H9 (cell line): ENCODE measurements around the gene MRPS33. TPM values are rescaled to one million over a fixed set of nuclear protein-coding genes. Genes with fewer than 3 reads are reported as not detected.

Source experiments
- DNase-seq: peaks from one replicate; pipeline ENCODE4 v3.0.0-alpha.2; 2017
- H2AFZ ChIP-seq: one replicate; pipeline ENCODE4 v1.6.1; 2013; ENCODE audit warnings: mild to moderate bottlenecking, low read length, control low read depth, moderate library complexity
- H2AK5ac ChIP-seq: 2 replicates; pipeline ENCODE4 v1.6.1; 2013; ENCODE audit warnings: low read length, control low read depth, mixed read lengths; ENCODE audit not compliant: insufficient read length
- H2BK120ac ChIP-seq: one replicate; pipeline ENCODE4 v1.6.1; 2013; ENCODE audit warnings: low read depth, mild to moderate bottlenecking, low read length, control low read depth, inconsistent platforms; ENCODE audit not compliant: poor library complexity, severe bottlenecking
- H2BK12ac ChIP-seq: 2 replicates; pipeline ENCODE4 v1.6.1; 2013; ENCODE audit warnings: low read length, control low read depth, mixed read lengths, low read depth; ENCODE audit not compliant: insufficient read length
- H2BK15ac ChIP-seq: 2 replicates; pipeline ENCODE4 v1.6.1; 2013; ENCODE audit warnings: low read depth, low read length, control low read depth
- H2BK20ac ChIP-seq: one replicate; pipeline ENCODE4 v1.6.1; 2013; ENCODE audit warnings: low read depth, mild to moderate bottlenecking, low read length, control low read depth, inconsistent platforms; ENCODE audit not compliant: poor library complexity, severe bottlenecking
- H2BK5ac ChIP-seq: 2 replicates; pipeline ENCODE4 v1.6.1; 2013; ENCODE audit warnings: low read length, control low read depth, mixed read lengths; ENCODE audit not compliant: insufficient read length
- H3K14ac ChIP-seq: 2 replicates; pipeline ENCODE4 v1.6.1; 2013; ENCODE audit warnings: low read length, control low read depth; ENCODE audit not compliant: insufficient read depth
- H3K18ac ChIP-seq: 2 replicates; pipeline ENCODE4 v1.6.1; 2013; ENCODE audit warnings: low read depth, mild to moderate bottlenecking, mixed read lengths, low read length, control low read depth; ENCODE audit not compliant: insufficient read length
- H3K23ac ChIP-seq: 2 replicates; pipeline ENCODE4 v1.6.1; 2013; ENCODE audit warnings: low read length, control low read depth, mixed read lengths, low read depth; ENCODE audit not compliant: insufficient read length
- H3K23me2 ChIP-seq: 2 replicates; pipeline ENCODE4 v1.6.1; 2013; ENCODE audit warnings: low read depth, mild to moderate bottlenecking, mixed read lengths, low read length, control low read depth; ENCODE audit not compliant: insufficient read length, poor library complexity, severe bottlenecking
- H3K27ac ChIP-seq: 2 replicates; pipeline ENCODE4 v1.5.1; 2013; ENCODE audit warnings: low read length, control low read depth, mixed read lengths, low read depth; ENCODE audit not compliant: insufficient read length
- H3K27me3 ChIP-seq: 2 replicates; pipeline ENCODE4 v1.6.1; 2013; ENCODE audit warnings: low read length, control low read depth, inconsistent platforms; ENCODE audit not compliant: insufficient read depth
- H3K4ac ChIP-seq: 2 replicates; pipeline ENCODE4 v1.6.1; 2013; ENCODE audit warnings: low read depth, mild to moderate bottlenecking, control low read depth, inconsistent platforms, low read length, moderate library complexity
- H3K4me1 ChIP-seq: 2 replicates; pipeline ENCODE4 v1.6.1; 2013; ENCODE audit warnings: low read length, control low read depth, inconsistent platforms; ENCODE audit not compliant: insufficient read depth
- H3K4me2 ChIP-seq: 2 replicates; pipeline ENCODE4 v1.6.1; 2013; ENCODE audit warnings: low read length, control low read depth, mixed read lengths; ENCODE audit not compliant: insufficient read length, insufficient read depth
- H3K56ac ChIP-seq: 2 replicates; pipeline ENCODE4 v1.6.1; 2013; ENCODE audit warnings: low read depth, mild to moderate bottlenecking, mixed read lengths, low read length, control low read depth; ENCODE audit not compliant: insufficient read length
- H3K79me1 ChIP-seq: 2 replicates; pipeline ENCODE4 v1.6.1; 2013; ENCODE audit warnings: low read depth, mild to moderate bottlenecking, moderate library complexity, low read length, control low read depth, inconsistent platforms; ENCODE audit not compliant: insufficient read depth, poor library complexity, severe bottlenecking
- H3K79me2 ChIP-seq: 2 replicates; pipeline ENCODE4 v1.6.1; 2013; ENCODE audit warnings: low read length, control low read depth, inconsistent platforms; ENCODE audit not compliant: insufficient read depth
- H3K9ac ChIP-seq: 2 replicates; pipeline ENCODE4 v1.6.1; 2013; ENCODE audit warnings: low read length, control low read depth, mixed read lengths; ENCODE audit not compliant: insufficient read length; ENCODE audit errors: extremely low read depth
- H3K9me3 ChIP-seq: one replicate; pipeline ENCODE4 v1.6.1; 2013; ENCODE audit warnings: low read depth, low read length, inconsistent platforms; ENCODE audit not compliant: control insufficient read depth
- H3T11ph ChIP-seq: one replicate; pipeline ENCODE4 v1.6.1; 2013; ENCODE audit warnings: mild to moderate bottlenecking, low read length, control low read depth, inconsistent platforms
- H4K20me1 ChIP-seq: one replicate; pipeline ENCODE4 v1.6.1; 2013; ENCODE audit not compliant: control insufficient read depth, insufficient read length, insufficient read depth
- H4K5ac ChIP-seq: 2 replicates; pipeline ENCODE4 v1.6.1; 2013; ENCODE audit warnings: low read depth, mild to moderate bottlenecking, mixed read lengths, low read length, control low read depth; ENCODE audit not compliant: insufficient read length
- H4K8ac ChIP-seq: replicated peaks from 2 replicates; pipeline ENCODE4 v1.6.1; 2013; ENCODE audit warnings: low read length, control low read depth, mixed read lengths, low read depth; ENCODE audit not compliant: insufficient read length
- H4K91ac ChIP-seq: 2 replicates; pipeline ENCODE4 v1.6.1; 2013; ENCODE audit warnings: low read depth, mild to moderate bottlenecking, moderate library complexity, mixed read lengths, low read length, control low read depth; ENCODE audit not compliant: insufficient read length
- H3K27ac Mint-ChIP-seq, 3 experiments: 2 replicates in 2 of 3; 3 replicates in 1 of 3; pipeline ENCODE4 v1.8.0; 2020 to 2021; ENCODE audit warnings: mixed read lengths in 3 of 3, mild to moderate bottlenecking in 1 of 3, moderate library complexity in 1 of 3
- H3K27me3 Mint-ChIP-seq: 2 replicates; pipeline ENCODE4 v1.8.0; 2021; ENCODE audit warnings: low read depth, mild to moderate bottlenecking, moderate library complexity, mixed read lengths
- H3K36me3 Mint-ChIP-seq, 3 experiments: 2 replicates in 2 of 3; 3 replicates in 1 of 3; pipeline ENCODE4 v1.8.0; 2020 to 2021; ENCODE audit warnings: low read depth in 3 of 3, mixed read lengths in 3 of 3; ENCODE audit not compliant: insufficient read depth in 1 of 3
- H3K4me1 Mint-ChIP-seq, 2 experiments: 2 replicates each; pipeline ENCODE4 v1.8.0; 2020; ENCODE audit warnings: mixed read lengths in 2 of 2
- H3K4me3 Mint-ChIP-seq, 2 experiments: 2 replicates in 1 of 2; 3 replicates in 1 of 2; pipeline ENCODE4 v1.8.0; 2020 to 2021; ENCODE audit warnings: mild to moderate bottlenecking in 2 of 2, mixed read lengths in 2 of 2, moderate library complexity in 1 of 2
- H3K9me3 Mint-ChIP-seq, 2 experiments: 2 replicates in 1 of 2; 3 replicates in 1 of 2; pipeline ENCODE4 v1.8.0; 2020; ENCODE audit warnings: mild to moderate bottlenecking in 2 of 2, mixed read lengths in 2 of 2, moderate library complexity in 1 of 2
- CTCF ChIP-seq: fragments of 200-600 bp; sonication (generic); conservative IDR thresholded peaks from 3 replicates; pipeline ENCODE4 v1.8.0; 2021; ENCODE audit warnings: antibody characterized with exemption, mild to moderate bottlenecking
- WGBS: extraction: QIAGEN DNeasy Blood & Tissue Kit; methylation state at CpG from one replicate; pipeline ENCODE4 v1.1.7; 2013; ENCODE audit warnings: missing lambda C conversion rate, low lambda C conversion rate, mixed read lengths; ENCODE audit not compliant: insufficient read length; ENCODE audit errors: extremely low coverage; 5-methylcytosine and 5-hydroxymethylcytosine counted together
- total RNA-seq: library from RNA; stranded (reverse); gene quantifications from 2 replicates; pipeline ENCODE4 v1.2.1, GENCODE V29; 2021

MRPS33 gene
- total RNA-seq, 1 experiment from 2014 or later, result 64.2 TPM

DNA sequence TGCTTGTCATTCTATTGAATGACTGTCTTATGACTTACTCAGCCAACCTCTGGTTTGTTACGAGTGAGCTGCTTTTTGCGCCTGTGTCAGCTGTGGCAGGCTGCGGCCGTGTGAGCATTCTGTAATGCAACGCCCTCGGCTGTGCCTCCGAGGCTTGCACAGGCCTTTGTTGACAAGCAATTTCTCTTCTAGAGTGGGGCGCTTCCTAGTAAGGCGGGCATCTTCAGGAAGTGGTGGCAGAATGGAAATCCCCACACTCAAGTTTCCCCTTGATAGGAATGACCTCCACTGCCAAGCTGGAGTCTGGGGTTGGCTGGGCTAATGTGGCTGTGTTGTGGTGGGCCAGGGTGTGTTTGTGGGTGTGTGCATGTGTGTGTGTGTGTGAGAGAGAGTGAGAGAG, 38.9 kb upstream of the MRPS33 start:
- Histone ChIP-seq H4K5ac (no peak overlapping the region), H2BK12ac (no peak overlapping the region), H4K8ac (no peak overlapping the region), H2BK120ac (no peak overlapping the region), H3K56ac (no peak overlapping the region), H3K4me2 (no peak overlapping the region), H2BK20ac (no peak overlapping the region), H3T11ph (no peak overlapping the region), H3K4ac (no peak overlapping the region), H3K9ac (no peak overlapping the region), H2BK15ac (no peak overlapping the region), H2BK5ac (no peak overlapping the region), H3K23ac (no peak overlapping the region), H4K20me1 (no peaks in the 10 kb centered on the region), H3K79me2 (no peaks in the 10 kb centered on the region), H3K18ac (no peak overlapping the region), H2AK5ac (no peak overlapping the region), H3K23me2 (no peaks in the 10 kb centered on the region), H3K79me1 (no peaks in the 10 kb centered on the region), H3K27ac (no peak overlapping the region), H3K4me1 (no peaks in the 10 kb centered on the region), H4K91ac (no peak overlapping the region), H3K9me3 (no peaks in the 10 kb centered on the region), H3K14ac (no peak overlapping the region), H2AFZ (no peak overlapping the region), H3K27me3 (no peaks in the 10 kb centered on the region)
- H3K4me3 Mint-ChIP-seq, result no peak overlapping the region
- no peak for TF ChIP-seq CTCF
- WGBS, result no CpG with 5 or more reads among the region's 9 CpGs
- H3K9me3 Mint-ChIP-seq, result no peaks in the 10 kb centered on the region
- no peaks in the 10 kb centered on the region for H3K4me1 Mint-ChIP-seq
- H3K27ac Mint-ChIP-seq, result no peak overlapping the region
- H3K27me3 Mint-ChIP-seq, result peaks cover 4% of the 10 kb centered on the region; the same call in 1 of the 2 replicates
- DNase-seq, result no peak
- H3K36me3 Mint-ChIP-seq, result no peaks in the 10 kb centered on the region
